MG63 (cell line): Measurements from ENCODE around the gene STARD3NL. TPM values are rescaled to one million over a fixed set of nuclear protein-coding genes. Genes with fewer than 3 reads are reported as not detected.

ENCODE experiments used
- DNase-seq: peaks from one replicate; pipeline ENCODE4 v3.0.0-alpha.2; 2020
- H3K27me3 ChIP-seq: fragments of 250-450 bp; sonication (Bioruptor Pico); 2 replicates; pipeline ENCODE4 v1.5.1; 2020; ENCODE audit warnings: mild to moderate bottlenecking, moderate library complexity
- H3K36me3 ChIP-seq: fragments of 250-450 bp; sonication (Bioruptor Pico); 2 replicates; pipeline ENCODE4 v1.5.1; 2020; ENCODE audit warnings: mild to moderate bottlenecking, moderate library complexity
- H3K4me3 ChIP-seq: fragments of 250-450 bp; sonication (Bioruptor Pico); 2 replicates; pipeline ENCODE4 v1.5.1; 2020; ENCODE audit warnings: mild to moderate bottlenecking, moderate library complexity
- H3K9me3 ChIP-seq: fragments of 250-450 bp; sonication (Bioruptor Pico); 2 replicates; pipeline ENCODE4 v1.5.1; 2020; ENCODE audit warnings: mild to moderate bottlenecking, moderate library complexity
- total RNA-seq: library from RNA; depleted of rRNA; stranded (reverse); fragments of >200 nt; shearing (Covaris generic); gene quantifications from 2 replicates; pipeline ENCODE4 v1.2.3, GENCODE V29; 2014; ENCODE audit warnings: low replicate concordance

Gene STARD3NL
- total RNA-seq, 1 experiment from 2014 or later = 70.1 TPM

DNA sequence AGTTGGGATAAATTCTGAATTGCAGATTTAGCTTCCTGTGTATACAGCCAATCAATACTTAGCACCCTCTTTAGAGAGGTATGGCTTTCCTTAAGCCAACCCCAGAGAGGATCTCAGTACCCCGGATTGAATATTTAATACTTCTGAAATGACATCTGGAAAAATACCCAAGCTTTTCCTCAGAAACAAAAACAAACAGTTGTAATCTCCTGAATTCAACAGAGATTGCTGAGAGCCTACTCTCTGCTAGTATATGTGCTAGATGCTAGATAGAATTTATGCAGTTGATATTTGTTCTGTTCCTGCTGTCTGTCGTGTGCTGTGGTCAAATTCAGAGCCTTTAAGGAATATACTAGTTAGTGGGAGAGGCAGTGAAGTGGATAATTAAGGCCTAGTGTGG, 21.1 kb downstream of the STARD3NL start:
- Histone ChIP-seq H3K4me3 (no peak overlapping the region), H3K36me3 (peaks cover 12% of the 10 kb centered on the region), H3K27me3 (no peaks in the 10 kb centered on the region), H3K9me3 (no peaks in the 10 kb centered on the region)
- no peak for DNase-seq

DNA sequence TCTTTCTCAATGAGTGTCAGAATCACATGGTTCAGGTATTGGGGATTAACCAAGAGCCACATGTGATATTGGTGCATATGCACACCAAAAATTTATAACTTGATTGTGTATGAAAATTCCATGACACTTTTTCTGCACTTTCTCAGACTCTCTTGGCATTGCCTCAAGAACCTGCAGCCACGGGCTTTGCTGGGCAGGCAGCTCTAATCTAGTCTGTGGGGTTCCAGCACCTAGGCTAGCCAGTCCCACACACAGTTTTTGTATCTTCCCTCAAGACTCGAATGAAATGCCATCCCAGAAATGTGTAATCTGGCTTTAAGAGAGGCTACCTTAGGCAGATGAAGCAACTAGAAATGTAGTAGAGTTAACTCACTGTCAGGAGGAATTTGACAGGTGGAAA, 21.7 kb downstream of the STARD3NL start:
- no peaks in the 10 kb centered on the region for H3K27me3 ChIP-seq
- H3K9me3 ChIP-seq = no peaks in the 10 kb centered on the region
- H3K36me3 ChIP-seq = peaks cover 12% of the 10 kb centered on the region
- no peak overlapping the region for H3K4me3 ChIP-seq
- no peak for DNase-seq

DNA sequence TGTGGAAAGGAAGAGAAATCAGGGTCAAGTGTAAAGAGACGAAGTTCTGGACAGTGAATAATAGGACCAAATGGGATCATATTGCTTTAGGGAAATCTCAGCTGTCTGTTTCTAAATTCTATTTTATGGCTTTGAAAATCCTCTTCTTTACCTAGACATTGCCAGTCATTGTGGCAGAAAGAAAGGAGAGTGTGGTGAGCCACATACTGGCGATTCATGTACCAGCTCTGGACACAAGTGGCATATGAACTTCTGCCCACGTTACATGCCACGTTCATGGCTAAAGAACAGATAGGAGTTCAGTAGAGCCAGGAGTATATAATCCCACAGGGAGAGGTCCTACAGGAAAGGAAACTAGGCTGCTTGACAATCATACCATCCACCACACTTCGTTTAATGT, 28.0 kb downstream of the STARD3NL start:
- Histone ChIP-seq H3K9me3 (no peaks in the 10 kb centered on the region), H3K4me3 (no peak overlapping the region), H3K36me3 (peaks cover 34% of the 10 kb centered on the region), H3K27me3 (no peaks in the 10 kb centered on the region)
- no peak for DNase-seq

DNA sequence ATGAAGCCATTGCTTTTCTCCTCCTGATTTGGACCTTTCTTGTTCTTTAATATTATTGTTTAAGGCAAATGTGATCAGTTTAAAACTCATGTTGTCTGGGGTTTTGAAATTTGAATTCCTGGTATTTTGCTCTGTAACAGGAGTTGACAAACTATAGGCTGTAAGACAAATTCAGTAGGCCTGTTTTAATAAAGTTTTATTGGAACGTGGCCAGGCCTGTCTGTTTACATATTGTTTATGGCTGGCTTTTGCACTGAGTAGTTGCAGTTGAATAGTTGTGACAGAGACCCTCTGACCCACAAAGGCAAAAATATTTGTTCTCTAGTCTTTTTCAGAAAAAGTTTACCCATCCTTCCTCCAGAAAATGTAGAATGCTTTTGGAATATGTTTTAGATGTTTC, 29.8 kb downstream of the STARD3NL start:
- H3K9me3 ChIP-seq = no peaks in the 10 kb centered on the region

GRCh38 chr7:38211486-38211885, 33.4 kb downstream of the STARD3NL start:
- Histone ChIP-seq H3K4me3 (no peak overlapping the region), H3K27me3 (no peaks in the 10 kb centered on the region), H3K9me3 (no peaks in the 10 kb centered on the region), H3K36me3 (peaks cover 27% of the 10 kb centered on the region)
- DNase-seq = no peak

More for the DNA sequence above, 29.8 kb downstream of the STARD3NL start:
- Histone ChIP-seq H3K4me3 (no peak overlapping the region), H3K27me3 (no peaks in the 10 kb centered on the region), H3K36me3 (peaks cover 33% of the 10 kb centered on the region)
- DNase-seq = no peak

DNA sequence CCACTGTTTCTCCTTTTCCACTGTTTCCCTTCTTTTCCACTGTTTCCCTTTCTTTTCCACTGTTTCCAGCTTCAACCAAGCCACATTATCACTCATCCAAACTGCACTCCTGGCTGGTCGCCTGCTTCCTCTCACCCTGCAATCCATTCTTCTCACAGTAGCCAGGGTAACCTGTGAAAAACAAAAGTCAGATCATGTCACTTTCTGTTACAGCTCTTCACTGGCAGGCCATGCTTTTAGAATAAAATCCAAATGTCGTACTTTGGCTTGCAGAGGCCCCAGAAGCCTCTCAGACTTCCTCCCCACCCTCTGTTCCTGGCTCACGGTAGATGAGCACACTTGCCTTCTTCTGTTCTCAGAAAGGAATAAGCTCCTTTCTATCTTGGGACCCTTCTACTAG, 33.9 kb downstream of the STARD3NL start:
- Histone ChIP-seq H3K27me3 (no peaks in the 10 kb centered on the region), H3K9me3 (no peaks in the 10 kb centered on the region), H3K36me3 (peaks cover 26% of the 10 kb centered on the region), H3K4me3 (no peak overlapping the region)
- no peak for DNase-seq

DNA sequence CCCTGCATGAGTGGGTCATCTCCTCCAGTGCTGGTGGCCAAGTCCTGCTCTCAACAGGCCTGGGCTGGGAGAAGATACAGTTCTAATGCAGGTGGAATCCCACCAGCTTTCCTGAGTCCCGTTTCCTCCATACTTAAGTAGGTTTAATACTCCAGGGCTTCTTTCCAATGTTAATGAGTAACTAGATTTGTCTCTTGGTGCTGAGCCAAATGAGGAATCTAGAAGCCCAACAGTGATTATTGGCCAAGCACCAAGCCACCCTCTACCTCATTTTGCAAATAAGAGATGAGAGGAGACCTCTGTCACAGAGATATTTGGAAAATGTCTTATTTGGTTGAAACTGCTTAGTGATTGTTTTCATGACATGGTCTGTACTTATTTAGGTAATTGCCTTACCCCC, 37.1 kb downstream of the STARD3NL start:
- peaks cover 28% of the 10 kb centered on the region for H3K36me3 ChIP-seq
- H3K27me3 ChIP-seq = no peaks in the 10 kb centered on the region
- DNase-seq = no peak
- H3K9me3 ChIP-seq = no peaks in the 10 kb centered on the region
- no peak overlapping the region for H3K4me3 ChIP-seq

GRCh38 chr7:38215735-38216670, 38.0 kb downstream of the STARD3NL start:
- peak; percentile 78 for DNase-seq
- Histone ChIP-seq H3K36me3 (peaks cover 30% of the 10 kb centered on the region), H3K9me3 (no peaks in the 10 kb centered on the region), H3K4me3 (no peak overlapping the region), H3K27me3 (no peaks in the 10 kb centered on the region)

- no peak overlapping the region for H3K4me3 ChIP-seq
- DNase-seq = no peak
- H3K36me3 ChIP-seq = peaks cover 35% of the 10 kb centered on the region
- no peaks in the 10 kb centered on the region for H3K27me3 ChIP-seq
- H3K9me3 ChIP-seq = no peaks in the 10 kb centered on the region
Measured at GRCh38 chr7:38217672-38218071, 39.6 kb downstream of the STARD3NL start.

- H3K9me3 ChIP-seq = no peaks in the 10 kb centered on the region
Measured at GRCh38 chr7:38220452-38220851, 42.4 kb downstream of the STARD3NL start.

DNA sequence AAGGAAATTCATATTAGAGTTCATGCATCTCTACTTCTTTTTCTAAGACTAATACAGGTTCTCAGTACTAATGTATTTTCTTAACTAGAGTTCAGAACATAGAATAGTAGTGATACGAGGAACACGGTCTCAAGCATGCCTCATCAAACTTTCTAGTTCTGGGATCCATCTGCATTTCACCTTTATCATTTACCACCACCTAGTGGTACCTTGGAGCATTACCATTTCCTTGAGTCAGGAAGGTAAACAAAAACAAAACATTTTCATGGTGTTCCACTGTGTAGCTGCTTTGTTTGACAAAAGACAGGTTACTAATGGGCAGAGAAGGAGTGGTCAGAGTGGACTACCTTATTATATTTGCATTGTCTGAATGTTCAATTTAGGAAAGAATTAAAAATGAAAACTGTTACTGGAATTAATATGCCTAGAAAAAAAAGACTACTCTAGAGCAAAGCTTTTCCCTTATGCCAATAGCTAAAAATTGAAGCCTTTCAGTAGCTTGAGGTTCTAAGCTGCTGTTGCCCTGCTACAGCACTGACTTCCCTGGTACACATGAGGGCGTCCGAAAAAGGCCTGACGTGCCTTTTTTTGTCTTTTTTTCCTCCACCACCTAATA, 44.5 kb downstream of the STARD3NL start:
- Histone ChIP-seq H3K36me3 (peaks cover 27% of the 10 kb centered on the region), H3K9me3 (no peaks in the 10 kb centered on the region), H3K4me3 (no peak overlapping the region), H3K27me3 (no peaks in the 10 kb centered on the region)
- no peak for DNase-seq

More at GRCh38 chr7:38220452-38220851, 42.4 kb downstream of the STARD3NL start:
- H3K36me3 ChIP-seq = peaks cover 36% of the 10 kb centered on the region
- H3K27me3 ChIP-seq = no peaks in the 10 kb centered on the region
- H3K4me3 ChIP-seq = no peak overlapping the region
- DNase-seq = no peak

DNA sequence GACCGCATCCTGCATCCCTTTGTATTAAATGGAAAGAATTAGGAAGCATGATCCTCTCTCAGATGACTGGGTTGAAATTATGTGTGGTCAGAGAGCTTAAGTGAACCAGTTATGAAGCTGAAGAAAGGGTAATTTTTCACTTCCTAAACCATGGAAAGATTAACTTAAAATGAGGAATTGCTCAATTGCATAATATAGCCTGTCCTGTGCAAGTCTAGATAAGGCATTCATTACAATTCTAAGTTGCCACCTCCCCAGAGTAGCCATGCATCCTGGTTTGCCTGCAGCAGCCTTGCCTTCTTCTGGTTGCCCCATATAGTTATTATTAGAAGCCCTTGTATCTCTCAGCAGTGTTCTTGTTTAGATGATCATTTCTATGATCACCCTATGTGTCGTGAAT, 45.3 kb downstream of the STARD3NL start:
- DNase-seq = no peak
- Histone ChIP-seq H3K9me3 (no peaks in the 10 kb centered on the region), H3K27me3 (no peaks in the 10 kb centered on the region), H3K4me3 (no peak overlapping the region), H3K36me3 (peaks cover 24% of the 10 kb centered on the region)

DNA sequence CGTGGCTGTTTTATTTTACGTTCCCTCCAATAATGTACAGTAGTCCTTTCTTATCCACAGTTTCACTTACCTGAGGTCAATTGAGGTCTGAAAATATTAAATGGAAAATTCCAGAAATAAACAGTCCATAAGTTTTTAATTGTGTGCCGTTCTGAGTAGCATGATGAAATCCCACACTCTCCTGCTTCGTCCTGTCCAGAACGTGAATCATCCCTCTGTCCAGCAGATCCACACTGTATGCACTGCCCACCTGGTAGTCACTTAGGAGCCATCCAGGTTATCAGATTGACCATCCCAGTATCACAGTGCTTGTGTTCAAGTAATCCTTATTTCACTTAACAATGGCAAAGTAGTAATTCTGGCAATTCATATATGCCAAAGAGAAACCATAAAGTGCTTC, 46.3 kb downstream of the STARD3NL start:
- H3K9me3 ChIP-seq = no peaks in the 10 kb centered on the region
- H3K27me3 ChIP-seq = no peaks in the 10 kb centered on the region
- peaks cover 28% of the 10 kb centered on the region for H3K36me3 ChIP-seq
- DNase-seq = no peak
- H3K4me3 ChIP-seq = no peak overlapping the region

- no peaks in the 10 kb centered on the region for H3K27me3 ChIP-seq
- no peaks in the 10 kb centered on the region for H3K9me3 ChIP-seq
- H3K4me3 ChIP-seq = no peak overlapping the region
- peak; percentile 31 for DNase-seq
- H3K36me3 ChIP-seq = peaks cover 8% of the 10 kb centered on the region
Measured at GRCh38 chr7:38229386-38229785, 51.3 kb downstream of the STARD3NL start.

DNA sequence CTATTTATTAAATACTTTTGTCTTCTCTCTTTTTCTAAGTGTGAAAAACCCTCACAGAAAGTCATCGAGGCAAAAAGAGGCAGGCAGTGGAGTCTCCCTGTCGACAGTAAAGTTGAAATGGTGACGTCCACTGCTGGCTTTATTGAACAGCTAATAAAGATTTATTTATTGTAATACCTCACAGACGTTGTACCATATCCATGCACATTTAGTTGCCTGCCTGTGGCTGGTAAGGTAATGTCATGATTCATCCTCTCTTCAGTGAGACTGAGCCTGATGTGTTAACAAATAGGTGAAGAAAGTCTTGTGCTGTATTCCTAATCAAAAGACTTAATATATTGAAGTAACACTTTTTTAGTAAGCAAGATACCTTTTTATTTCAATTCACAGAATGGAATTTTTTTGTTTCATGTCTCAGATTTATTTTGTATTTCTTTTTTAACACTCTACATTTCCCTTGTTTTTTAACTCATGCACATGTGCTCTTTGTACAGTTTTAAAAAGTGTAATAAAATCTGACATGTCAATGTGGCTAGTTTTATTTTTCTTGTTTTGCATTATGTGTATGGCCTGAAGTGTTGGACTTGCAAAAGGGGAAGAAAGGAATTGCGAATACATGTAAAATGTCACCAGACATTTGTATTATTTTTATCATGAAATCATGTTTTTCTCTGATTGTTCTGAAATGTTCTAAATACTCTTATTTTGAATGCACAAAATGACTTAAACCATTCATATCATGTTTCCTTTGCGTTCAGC, 52.0 kb downstream of the STARD3NL start:
- Histone ChIP-seq H3K4me3 (no peak overlapping the region), H3K9me3 (no peaks in the 10 kb centered on the region), H3K36me3 (peaks cover 6% of the 10 kb centered on the region), H3K27me3 (no peaks in the 10 kb centered on the region)
- no peak for DNase-seq

DNA sequence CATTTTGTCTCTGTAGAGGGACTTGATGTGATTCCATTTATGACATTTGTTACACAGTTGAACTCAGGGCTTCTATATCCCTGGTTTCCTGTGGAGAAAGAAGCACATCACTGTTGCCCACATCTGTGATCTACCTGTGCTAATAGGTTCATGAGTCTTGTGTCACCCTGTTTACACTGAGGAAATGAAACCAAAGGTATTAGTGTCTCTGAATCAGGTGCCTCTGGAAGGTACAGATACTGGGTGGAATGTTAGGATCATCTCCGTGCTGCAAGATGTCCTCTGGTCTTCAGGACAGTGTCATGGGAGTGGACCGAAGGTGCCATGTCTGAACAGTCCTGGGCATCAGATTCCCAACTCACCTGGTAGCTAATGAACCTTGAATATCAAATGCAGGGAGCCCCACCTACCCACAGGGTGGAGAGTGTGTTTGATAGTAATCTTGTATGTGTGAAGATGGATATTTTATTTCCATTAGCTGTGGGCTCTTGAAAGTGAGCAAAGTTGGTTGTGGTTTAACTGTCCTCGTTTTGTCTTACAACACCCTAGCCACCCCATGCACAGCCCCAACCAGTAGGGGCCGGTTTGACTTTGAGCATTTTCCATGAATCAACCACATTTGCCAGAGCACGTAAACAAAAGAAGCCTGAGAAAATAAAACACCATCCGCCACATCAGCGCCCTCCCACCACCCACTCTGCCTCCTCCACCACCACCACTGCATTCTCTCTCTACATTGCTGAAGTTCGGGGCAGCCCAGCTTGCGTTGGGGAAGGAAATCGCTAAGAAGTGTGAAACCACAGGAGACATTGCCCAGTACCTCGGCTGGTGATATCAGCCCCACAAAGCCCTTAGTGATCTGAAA, 54.7 kb downstream of the STARD3NL start:
- no peaks in the 10 kb centered on the region for H3K27me3 ChIP-seq
- no peak for DNase-seq
- H3K36me3 ChIP-seq = peaks cover 6% of the 10 kb centered on the region
- no peaks in the 10 kb centered on the region for H3K9me3 ChIP-seq
- no peak overlapping the region for H3K4me3 ChIP-seq
